GM10248 (cell line): ENCODE data around the gene SSH3.

Experiments used
- CTCF ChIA-PET: fragments of 300-600 bp; sonication (Branson Sonifier 250); formaldehyde crosslinking; extraction: SDS; loops from one replicate; lab custom pipeline; 2021; ENCODE audit warnings: antibody characterized with exemption; lab: Yijun Ruan, JAX
- POLR2A ChIA-PET: fragments of 350-650 bp; sonication (Branson Sonifier 250); formaldehyde crosslinking; extraction: SDS; loops from one replicate; lab custom pipeline; 2020; ENCODE audit warnings: antibody characterized with exemption; lab: Yijun Ruan, JAX
- DNase-seq: peaks from one replicate; pipeline ENCODE4 v3.0.0; 2012; ENCODE audit errors: extremely low spot score
- TF ChIP-seq, protein P1 (sequence below): IDR thresholded peaks from 2 replicates; pipeline ENCODE4 v1.5.1; 2012; ENCODE audit warnings: mild to moderate bottlenecking, low read depth; ENCODE audit errors: extremely low read depth, missing control alignments, control extremely low read depth

Gene SSH3

DNA sequence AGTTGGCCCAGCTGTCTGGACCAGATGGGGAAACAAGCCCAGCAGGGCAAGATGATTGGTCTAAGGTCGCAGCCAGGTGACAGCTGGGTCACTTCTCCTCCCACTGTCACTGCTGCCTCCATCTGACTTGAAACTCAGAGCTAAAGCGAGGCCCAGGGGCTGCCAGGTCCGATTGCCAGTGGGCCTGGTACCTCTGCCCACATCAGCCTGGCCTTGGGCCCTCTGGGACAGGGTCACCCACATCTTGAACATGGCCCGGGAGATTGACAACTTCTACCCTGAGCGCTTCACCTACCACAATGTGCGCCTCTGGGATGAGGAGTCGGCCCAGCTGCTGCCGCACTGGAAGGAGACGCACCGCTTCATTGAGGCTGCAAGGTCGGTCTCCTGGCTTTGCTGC lies 5.8 kb downstream of the SSH3 start:
- POLR2A ChIA-PET: no interaction called here
- DNase-seq: no peak
- CTCF ChIA-PET: interaction anchor here (0.9 to 3.1 kb wide), 5 partner anchors 8 to 46 kb away, joined by 3 to 16 read pairs (median 4); no protein-coding TSS in a partner anchor
- TF ChIP-seq, protein P1, sequence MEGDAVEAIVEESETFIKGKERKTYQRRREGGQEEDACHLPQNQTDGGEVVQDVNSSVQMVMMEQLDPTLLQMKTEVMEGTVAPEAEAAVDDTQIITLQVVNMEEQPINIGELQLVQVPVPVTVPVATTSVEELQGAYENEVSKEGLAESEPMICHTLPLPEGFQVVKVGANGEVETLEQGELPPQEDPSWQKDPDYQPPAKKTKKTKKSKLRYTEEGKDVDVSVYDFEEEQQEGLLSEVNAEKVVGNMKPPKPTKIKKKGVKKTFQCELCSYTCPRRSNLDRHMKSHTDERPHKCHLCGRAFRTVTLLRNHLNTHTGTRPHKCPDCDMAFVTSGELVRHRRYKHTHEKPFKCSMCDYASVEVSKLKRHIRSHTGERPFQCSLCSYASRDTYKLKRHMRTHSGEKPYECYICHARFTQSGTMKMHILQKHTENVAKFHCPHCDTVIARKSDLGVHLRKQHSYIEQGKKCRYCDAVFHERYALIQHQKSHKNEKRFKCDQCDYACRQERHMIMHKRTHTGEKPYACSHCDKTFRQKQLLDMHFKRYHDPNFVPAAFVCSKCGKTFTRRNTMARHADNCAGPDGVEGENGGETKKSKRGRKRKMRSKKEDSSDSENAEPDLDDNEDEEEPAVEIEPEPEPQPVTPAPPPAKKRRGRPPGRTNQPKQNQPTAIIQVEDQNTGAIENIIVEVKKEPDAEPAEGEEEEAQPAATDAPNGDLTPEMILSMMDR: no peak

DNA sequence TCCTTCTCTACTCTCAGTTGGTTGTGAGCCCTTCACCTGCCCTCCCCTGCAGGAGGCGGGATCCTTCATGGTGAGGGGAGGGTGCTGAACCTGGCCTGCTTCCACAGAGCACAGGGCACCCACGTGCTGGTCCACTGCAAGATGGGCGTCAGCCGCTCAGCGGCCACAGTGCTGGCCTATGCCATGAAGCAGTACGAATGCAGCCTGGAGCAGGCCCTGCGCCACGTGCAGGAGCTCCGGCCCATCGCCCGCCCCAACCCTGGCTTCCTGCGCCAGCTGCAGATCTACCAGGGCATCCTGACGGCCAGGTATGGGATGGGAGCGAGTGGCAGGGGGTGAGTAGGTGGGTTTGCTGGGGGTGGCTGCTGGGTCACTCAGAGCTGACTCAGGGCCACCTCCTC lies 6.3 kb downstream of the SSH3 start:
- no peak for DNase-seq
- ChIA-PET CTCF (interaction anchor here (1.7 to 3.1 kb wide), 2 partner anchors 8 kb away, joined by 4 to 16 read pairs; no protein-coding TSS in a partner anchor), POLR2A (no interaction called here)
- TF ChIP-seq, protein P1: no peak

DNA sequence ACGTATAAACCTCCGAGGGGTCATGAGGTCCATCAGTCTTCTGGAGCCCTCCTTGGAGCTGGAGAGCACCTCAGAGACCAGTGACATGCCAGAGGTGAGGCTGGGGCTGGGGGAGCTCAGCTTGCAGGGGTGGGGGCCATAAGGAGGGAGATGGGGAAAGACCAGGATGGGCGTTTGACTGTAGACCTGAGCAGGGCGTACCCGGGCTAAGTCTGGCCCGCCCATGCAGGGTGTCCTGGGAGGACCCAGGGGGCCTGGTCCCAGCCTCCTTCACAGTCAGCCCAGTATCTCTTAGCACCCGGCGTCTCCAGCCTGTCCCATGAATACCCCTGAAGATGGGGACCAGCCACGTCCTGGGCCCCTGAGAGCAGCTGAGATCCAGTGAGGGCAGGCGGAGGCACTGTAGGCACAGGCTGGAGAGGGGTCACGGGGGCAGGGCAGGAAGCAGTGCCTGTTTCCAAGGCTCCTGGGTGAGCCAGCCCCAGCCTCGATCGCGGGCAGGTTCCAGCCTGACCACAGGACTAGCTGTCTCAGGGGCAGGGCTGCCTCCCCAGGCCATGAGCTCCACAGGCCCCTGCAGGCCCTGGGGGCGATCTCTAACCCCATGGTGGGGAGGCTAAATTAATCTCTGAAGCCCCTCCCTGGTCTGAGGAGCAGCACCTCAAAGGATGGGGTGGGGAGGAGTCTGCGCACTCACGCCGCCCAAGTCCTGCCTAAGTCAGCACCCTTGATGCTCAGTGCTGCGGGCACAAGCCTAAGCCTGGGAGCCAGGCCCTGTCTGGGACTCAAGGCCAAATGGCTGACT lies 7.1 kb downstream of the SSH3 start:
- DNase-seq: no peak
- POLR2A ChIA-PET: no interaction called here
- TF ChIP-seq, protein P1: no peak
- CTCF ChIA-PET: interaction anchor here (1.1 to 1.7 kb wide), 3 partner anchors 9 to 41 kb away, joined by 3 to 4 read pairs (median 4); no protein-coding TSS in a partner anchor

DNA sequence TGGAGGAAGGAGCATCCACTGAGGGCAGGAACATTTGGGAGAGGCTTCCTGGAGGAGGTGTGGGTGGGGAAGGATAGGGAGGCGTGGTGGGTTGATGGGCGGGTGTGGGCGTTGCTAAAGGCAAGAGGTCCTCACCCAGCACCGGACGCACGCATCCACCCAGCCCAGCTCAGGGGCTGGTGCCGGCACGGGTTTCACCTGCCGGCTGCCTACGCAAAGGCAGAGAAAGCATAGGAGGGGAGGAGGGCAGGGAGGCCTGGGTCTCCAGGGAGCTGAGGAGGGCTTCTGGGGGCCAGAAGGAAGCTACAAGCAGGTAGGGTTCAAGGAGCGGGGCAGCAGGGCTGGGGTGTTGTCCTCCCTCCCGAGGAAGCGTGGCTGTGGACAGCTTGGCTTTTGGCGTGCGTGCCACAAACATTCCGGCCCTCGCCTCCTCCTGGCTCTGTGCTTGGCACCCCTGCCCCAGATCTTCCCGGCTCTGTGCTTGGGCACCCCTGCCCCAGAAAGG lies 7.8 kb downstream of the SSH3 start:
- DNase-seq: no peak
- ChIA-PET CTCF (interaction anchor here (1.1 to 1.7 kb wide), 3 partner anchors 10 to 41 kb away, joined by 3 to 4 read pairs (median 4); no protein-coding TSS in a partner anchor), POLR2A (no interaction called here)
- TF ChIP-seq, protein P1: no peak

GRCh38 chr11:67311556-67312082 lies 8.3 kb downstream of the SSH3 start:
- POLR2A ChIA-PET: no interaction called here
- DNase-seq: no peak
- TF ChIP-seq, protein P1: no peak
- CTCF ChIA-PET: interaction anchor here (1.4 kb wide), 1 partner anchor 40 kb away, joined by 4 read pairs; no protein-coding TSS in a partner anchor

GRCh38 chr11:67312187-67313021 lies 9.1 kb downstream of the SSH3 start:
- CTCF ChIA-PET: interaction anchor here (1.6 to 9.1 kb wide), 3 partner anchors 39 to 70 kb away, joined by 6 to 124 read pairs (median 7); no protein-coding TSS in a partner anchor
- no peak for DNase-seq
- TF ChIP-seq, protein P1: no peak
- POLR2A ChIA-PET: no interaction called here
